OCI-LY3 (cell line): Measurements from ENCODE around the gene MSI2.

Experiments used
- H2AFZ ChIP-seq: fragments of 200-600, 300-600 bp; shearing (Covaris generic); 2 replicates; pipeline ENCODE4 v1.6.0; 2014; ENCODE audit warnings: antibody characterized with exemption, low read depth, low read length
- H3K27ac ChIP-seq: fragments of 200-600, 300-600 bp; sonication (generic); 2 replicates; pipeline ENCODE4 v1.5.1; 2014; ENCODE audit warnings: mild to moderate bottlenecking, low read length, moderate library complexity, mixed read lengths
- H3K27me3 ChIP-seq: fragments of 200-600, 300-600 bp; sonication (generic); 2 replicates; pipeline ENCODE4 v1.6.1; 2014; ENCODE audit warnings: low read depth, low read length, mixed read lengths
- H3K36me3 ChIP-seq: fragments of 200-600, 300-600 bp; sonication (generic); replicated peaks from 2 replicates; pipeline ENCODE3; 2014; ENCODE audit warnings: low read depth, low read length, mixed read lengths
- H3K4me1 ChIP-seq: fragments of 300-600, 200-600 bp; sonication (generic); 2 replicates; pipeline ENCODE4 v1.6.1; 2014; ENCODE audit warnings: low read length, mixed read lengths
- H3K4me2 ChIP-seq: fragments of 200-600, 300-600 bp; sonication (generic); 2 replicates; pipeline ENCODE4 v1.6.1; 2014; ENCODE audit warnings: low read length, mixed read lengths
- H3K4me3 ChIP-seq: fragments of 300-600, 200-600 bp; sonication (generic); 2 replicates; pipeline ENCODE4 v1.5.1; 2014; ENCODE audit warnings: antibody characterized with exemption, mild to moderate bottlenecking, low read length, moderate library complexity
- H3K79me2 ChIP-seq: fragments of 300-600, 200-600 bp; shearing (Covaris generic); 2 replicates; pipeline ENCODE4 v1.6.1; 2014; ENCODE audit warnings: mild to moderate bottlenecking, low read length, mixed read lengths
- H3K9ac ChIP-seq: fragments of 300-600, 200-600 bp; shearing (Covaris generic); 2 replicates; pipeline ENCODE4 v1.6.0; 2014; ENCODE audit warnings: mild to moderate bottlenecking, low read length, moderate library complexity
- H3K9me3 ChIP-seq: fragments of 200-600, 300-600 bp; shearing (Covaris generic); 2 replicates; pipeline ENCODE4 v1.6.1; 2014; ENCODE audit warnings: low read length, mixed read lengths; ENCODE audit not compliant: insufficient read depth
- H4K20me1 ChIP-seq: fragments of 200-600, 300-600 bp; sonication (generic); 2 replicates; pipeline ENCODE4 v1.6.1; 2016; ENCODE audit warnings: low read length, mixed read lengths; ENCODE audit not compliant: insufficient read depth
- EZH2phosphoT487 ChIP-seq: fragments of 200-600 bp; shearing (Covaris generic); IDR thresholded peaks from 2 replicates; pipeline ENCODE4 v1.6.1; 2018; ENCODE audit warnings: antibody characterized with exemption, mixed run types, low read depth
- TF ChIP-seq, protein P1 (sequence below): fragments of 200-600, 300-600 bp; sonication (generic); IDR thresholded peaks from 2 replicates; pipeline ENCODE4 v1.5.1; 2014; ENCODE audit warnings: antibody characterized with exemption, low read length, low read depth

Gene MSI2

DNA sequence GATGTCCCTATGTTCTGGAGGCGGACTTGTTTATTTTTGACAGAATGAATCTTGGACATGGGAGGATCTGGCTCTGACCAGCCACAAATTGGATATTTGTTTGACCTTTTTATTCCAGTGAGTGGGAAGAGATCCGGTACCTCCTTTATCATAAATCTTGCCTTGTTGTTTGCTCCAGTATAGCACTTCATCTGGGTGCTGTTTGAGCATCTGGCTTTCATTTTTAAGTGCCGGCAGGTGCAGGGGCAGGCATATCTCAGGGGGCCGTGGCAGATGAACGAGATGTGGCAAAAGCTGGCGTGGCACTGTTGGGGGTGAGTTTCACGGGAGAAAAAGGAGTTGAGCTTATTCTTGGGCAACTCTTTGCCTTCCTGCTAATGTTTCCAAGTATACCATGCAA is 37.8 kb downstream of the MSI2 start:
- H3K4me1 ChIP-seq, result no peaks in the 10 kb centered on the region
- no peaks in the 10 kb centered on the region for H3K27me3 ChIP-seq
- H3K4me2 ChIP-seq, result no peak overlapping the region
- no peak overlapping the region for H2AFZ ChIP-seq
- peaks cover 8% of the 10 kb centered on the region; the same call in 1 of the 2 replicates for H3K9me3 ChIP-seq
- TF ChIP-seq, protein P1, sequence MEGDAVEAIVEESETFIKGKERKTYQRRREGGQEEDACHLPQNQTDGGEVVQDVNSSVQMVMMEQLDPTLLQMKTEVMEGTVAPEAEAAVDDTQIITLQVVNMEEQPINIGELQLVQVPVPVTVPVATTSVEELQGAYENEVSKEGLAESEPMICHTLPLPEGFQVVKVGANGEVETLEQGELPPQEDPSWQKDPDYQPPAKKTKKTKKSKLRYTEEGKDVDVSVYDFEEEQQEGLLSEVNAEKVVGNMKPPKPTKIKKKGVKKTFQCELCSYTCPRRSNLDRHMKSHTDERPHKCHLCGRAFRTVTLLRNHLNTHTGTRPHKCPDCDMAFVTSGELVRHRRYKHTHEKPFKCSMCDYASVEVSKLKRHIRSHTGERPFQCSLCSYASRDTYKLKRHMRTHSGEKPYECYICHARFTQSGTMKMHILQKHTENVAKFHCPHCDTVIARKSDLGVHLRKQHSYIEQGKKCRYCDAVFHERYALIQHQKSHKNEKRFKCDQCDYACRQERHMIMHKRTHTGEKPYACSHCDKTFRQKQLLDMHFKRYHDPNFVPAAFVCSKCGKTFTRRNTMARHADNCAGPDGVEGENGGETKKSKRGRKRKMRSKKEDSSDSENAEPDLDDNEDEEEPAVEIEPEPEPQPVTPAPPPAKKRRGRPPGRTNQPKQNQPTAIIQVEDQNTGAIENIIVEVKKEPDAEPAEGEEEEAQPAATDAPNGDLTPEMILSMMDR, result no peak
- no peak for TF ChIP-seq EZH2phosphoT487
- peaks cover 28% of the 10 kb centered on the region for H3K36me3 ChIP-seq
- peaks cover 26% of the 10 kb centered on the region for H4K20me1 ChIP-seq
- no peak overlapping the region for H3K9ac ChIP-seq
- no peak overlapping the region for H3K4me3 ChIP-seq
- no peak overlapping the region for H3K27ac ChIP-seq
- H3K79me2 ChIP-seq, result peaks cover 15% of the 10 kb centered on the region; the same call in 1 of the 2 replicates

DNA sequence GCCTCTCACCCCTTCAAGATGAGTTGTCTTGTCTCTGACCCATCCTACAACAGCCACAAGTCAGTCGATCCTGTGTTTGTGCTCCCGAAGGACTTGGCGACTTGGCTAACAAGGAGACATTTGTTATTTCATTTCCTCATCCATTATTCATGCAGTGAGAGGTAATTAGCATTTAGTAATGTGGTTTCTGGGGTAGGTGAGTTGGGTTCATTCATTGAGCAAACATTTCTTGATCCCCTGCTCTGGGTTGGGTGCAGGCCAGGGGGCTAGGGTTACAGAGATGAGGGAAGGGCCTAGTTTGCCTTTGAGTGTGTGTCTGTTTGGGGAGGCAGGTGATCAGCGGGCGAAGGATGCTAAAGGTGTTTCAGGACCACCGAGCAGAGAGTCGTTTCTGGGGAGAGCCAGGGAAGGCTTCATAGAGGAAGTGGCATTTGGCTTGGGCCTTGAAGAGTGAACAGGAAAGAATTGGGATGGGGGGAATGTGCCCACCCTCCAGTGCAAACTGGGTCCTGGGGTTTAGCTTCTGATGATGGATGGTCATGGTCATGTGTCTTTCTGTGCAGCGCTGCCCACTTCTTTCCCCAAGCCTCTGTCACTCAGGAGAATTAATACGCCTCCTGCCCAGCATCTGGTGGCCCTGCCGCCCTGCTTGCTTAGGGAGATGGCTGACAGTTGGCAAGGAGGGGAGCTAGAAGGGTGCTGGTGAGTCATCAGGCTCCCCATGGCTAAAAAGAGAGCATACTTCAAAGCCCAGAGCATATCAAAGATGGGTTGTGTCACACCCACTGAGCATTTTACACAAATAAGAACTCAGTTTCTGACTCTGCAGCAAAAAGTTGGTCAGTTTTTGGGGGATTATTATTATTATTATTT is 38.5 kb downstream of the MSI2 start:
- Histone ChIP-seq H3K9me3 (peaks cover 8% of the 10 kb centered on the region; the same call in 1 of the 2 replicates), H3K79me2 (peaks cover 10% of the 10 kb centered on the region; the same call in 1 of the 2 replicates), H3K9ac (no peak overlapping the region), H4K20me1 (peaks cover 19% of the 10 kb centered on the region; the same call in 1 of the 2 replicates), H3K27me3 (no peaks in the 10 kb centered on the region), H3K36me3 (peaks cover 33% of the 10 kb centered on the region), H3K4me1 (no peaks in the 10 kb centered on the region), H3K27ac (no peak overlapping the region), H3K4me3 (no peak overlapping the region), H3K4me2 (no peak overlapping the region), H2AFZ (no peak overlapping the region)
- TF ChIP-seq EZH2phosphoT487, result no peak
- TF ChIP-seq, protein P1, result no peak

DNA sequence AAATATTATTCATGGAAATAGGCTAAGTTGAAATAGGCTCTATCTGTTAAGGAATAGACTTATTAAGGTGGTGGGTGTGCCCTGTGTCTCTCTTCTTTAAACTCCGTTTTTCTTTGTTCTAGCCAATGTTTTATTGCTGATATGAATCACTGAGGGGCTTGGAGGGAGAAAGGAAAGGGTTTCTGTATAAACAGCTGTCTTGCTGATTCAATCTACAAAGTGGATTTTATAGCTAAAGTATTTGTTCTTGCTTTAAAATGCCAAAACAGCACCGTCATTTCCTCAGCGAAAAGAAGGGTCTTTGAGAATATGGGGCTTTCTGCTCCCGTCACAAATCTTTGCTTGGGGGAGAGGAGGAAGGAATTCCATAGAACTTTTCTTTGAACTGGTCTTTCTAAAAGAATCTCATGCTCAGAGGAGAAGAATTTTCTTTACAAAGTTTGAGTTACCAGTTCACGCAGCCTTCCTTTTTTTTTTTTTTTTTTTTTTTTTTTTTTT is 39.3 kb downstream of the MSI2 start:
- no peak overlapping the region for H3K4me3 ChIP-seq
- H3K27ac ChIP-seq, result no peak overlapping the region
- H2AFZ ChIP-seq, result no peak overlapping the region
- H3K79me2 ChIP-seq, result peaks cover 7% of the 10 kb centered on the region; the same call in 1 of the 2 replicates
- H4K20me1 ChIP-seq, result peaks cover 16% of the 10 kb centered on the region; the same call in 1 of the 2 replicates
- no peak overlapping the region for H3K4me2 ChIP-seq
- H3K4me1 ChIP-seq, result no peaks in the 10 kb centered on the region
- H3K27me3 ChIP-seq, result no peaks in the 10 kb centered on the region
- TF ChIP-seq EZH2phosphoT487, result no peak
- TF ChIP-seq, protein P1, result no peak
- H3K9ac ChIP-seq, result no peak overlapping the region
- H3K36me3 ChIP-seq, result peaks cover 40% of the 10 kb centered on the region
- peaks cover 8% of the 10 kb centered on the region; the same call in 1 of the 2 replicates for H3K9me3 ChIP-seq

DNA sequence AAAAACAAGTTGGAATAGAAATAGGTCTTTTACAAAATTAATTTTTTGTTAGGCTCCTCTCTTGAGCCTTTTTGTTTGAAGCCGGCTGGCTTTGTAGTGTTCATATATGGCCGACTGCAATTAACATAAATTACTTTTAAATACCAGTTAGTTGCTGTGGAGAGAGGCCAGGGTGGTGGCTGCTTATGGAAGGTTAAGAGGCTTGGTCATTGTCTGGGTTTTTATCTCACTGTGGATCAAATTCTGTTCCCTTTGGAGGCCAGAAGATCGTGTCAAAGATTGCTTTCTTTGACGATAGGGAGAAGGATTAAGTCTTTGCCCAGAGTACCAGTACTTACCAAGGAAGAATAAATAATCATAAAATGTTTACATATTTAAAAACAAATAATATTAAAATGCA is 39.9 kb downstream of the MSI2 start:
- Histone ChIP-seq H3K9ac (no peak overlapping the region), H3K27ac (no peak overlapping the region), H4K20me1 (peaks cover 9% of the 10 kb centered on the region; the same call in 1 of the 2 replicates), H3K9me3 (peaks cover 8% of the 10 kb centered on the region; the same call in 1 of the 2 replicates), H3K79me2 (0 out of 2 replicates have a peak, but pooled peaks cover 3% of the 10 kb centered on the region), H3K4me2 (no peak overlapping the region), H3K4me1 (no peaks in the 10 kb centered on the region), H3K4me3 (no peak overlapping the region), H3K36me3 (peaks cover 46% of the 10 kb centered on the region), H2AFZ (no peak overlapping the region), H3K27me3 (no peaks in the 10 kb centered on the region)
- no peak for TF ChIP-seq EZH2phosphoT487
- TF ChIP-seq, protein P1, result no peak
